GM12878 (cell line): Measurements from ENCODE around the gene TMEM25. TPM values are rescaled to one million over a fixed set of nuclear protein-coding genes. Genes with fewer than 3 reads are reported as not detected.
A peak's percentile ranks its signal among the peaks of the same experiment; 100 is the strongest.

ENCODE experiments used
- BHLHE40 ChIP-seq, 2 experiments: fragments of 450-650 bp in 1 of 2; IDR thresholded peaks; 2 replicates each; pipeline ENCODE4 v1.6.1; 2011 to 2017; ENCODE audit warnings: low read depth in 2 of 2, borderline replicate concordance in 1 of 2, improper control_type of control experiment in 1 of 2, low read length in 1 of 2, mild to moderate bottlenecking in 1 of 2
- ESRRA ChIP-seq: IDR thresholded peaks from 2 replicates; pipeline ENCODE4 v1.6.1; 2012; ENCODE audit warnings: mild to moderate bottlenecking, low read length, improper control_type of control experiment
- KAT2A ChIP-seq: conservative IDR thresholded peaks from 2 replicates; pipeline ENCODE4 v1.6.1; 2011; ENCODE audit warnings: low read depth, low read length; ENCODE audit not compliant: control insufficient read depth
- NBN ChIP-seq: fragments of 450-650 bp; IDR thresholded peaks from 2 replicates; pipeline ENCODE4 v1.6.1; 2016
- POU2F2 ChIP-seq: IDR thresholded peaks from 3 replicates; pipeline ENCODE4 v1.6.1; 2011; ENCODE audit warnings: low read depth, mild to moderate bottlenecking, low read length, borderline replicate concordance
- YBX1 ChIP-seq: fragments of 450-650 bp; IDR thresholded peaks from 2 replicates; pipeline ENCODE4 v1.6.1; 2016; ENCODE audit warnings: antibody characterized with exemption
- YY1 ChIP-seq: IDR thresholded peaks from 2 replicates; pipeline ENCODE4 v1.6.1; 2011; ENCODE audit warnings: low read depth, mild to moderate bottlenecking, low read length
- ZNF217 ChIP-seq: fragments of 450-650 bp; IDR thresholded peaks from 2 replicates; pipeline ENCODE4 v1.6.1; 2017; ENCODE audit warnings: antibody characterized with exemption, mild to moderate bottlenecking
- polyA plus RNA-seq, 11 experiments: library from polyadenylated mRNA; depleted of rRNA in 4 of 11; unstranded in 6 of 11; stranded (reverse) in 5 of 11; fragments of >200 nt; fragmentation: Nextera tagmentation in 4 of 11; fragmentation: Illumina TruSeq in 1 of 11; extraction: Ambion mirVana in 4 of 11; extraction: Trizol in 1 of 11; gene quantifications; 1 replicate in 1 of 11; 2 replicates in 10 of 11; pipeline versions ENCODE4 v1.2.1 to v1.2.3, GENCODE V29; 2011 to 2016; ENCODE audit warnings: inconsistent platforms in 2 of 11, missing spikeins in 2 of 11, low read depth in 1 of 11
- total RNA-seq, 4 experiments: library from RNA; depleted of rRNA in 3 of 4; stranded (reverse); fragments of >200 nt in 3 of 4; fragmentation: Illumina TruSeq in 1 of 4; extraction: Trizol in 1 of 4; gene quantifications; 2 replicates each; pipeline versions ENCODE4 v1.2.1 to v1.2.3, GENCODE V29; 2013 to 2021
- TF ChIP-seq, protein P1 (sequence below): IDR thresholded peaks from 2 replicates; pipeline ENCODE4 v1.6.1; 2012; ENCODE audit warnings: improper control_type of control experiment, low read depth, low read length; ENCODE audit not compliant: insufficient replicate concordance

The TMEM25 gene
- total and polyA plus RNA-seq, 10 of the 15 experiments (the other 5 are each of a cell fraction or from before 2014, with no cell fraction given), result 1.4 to 13.9 (median 7.8) TPM

DNA sequence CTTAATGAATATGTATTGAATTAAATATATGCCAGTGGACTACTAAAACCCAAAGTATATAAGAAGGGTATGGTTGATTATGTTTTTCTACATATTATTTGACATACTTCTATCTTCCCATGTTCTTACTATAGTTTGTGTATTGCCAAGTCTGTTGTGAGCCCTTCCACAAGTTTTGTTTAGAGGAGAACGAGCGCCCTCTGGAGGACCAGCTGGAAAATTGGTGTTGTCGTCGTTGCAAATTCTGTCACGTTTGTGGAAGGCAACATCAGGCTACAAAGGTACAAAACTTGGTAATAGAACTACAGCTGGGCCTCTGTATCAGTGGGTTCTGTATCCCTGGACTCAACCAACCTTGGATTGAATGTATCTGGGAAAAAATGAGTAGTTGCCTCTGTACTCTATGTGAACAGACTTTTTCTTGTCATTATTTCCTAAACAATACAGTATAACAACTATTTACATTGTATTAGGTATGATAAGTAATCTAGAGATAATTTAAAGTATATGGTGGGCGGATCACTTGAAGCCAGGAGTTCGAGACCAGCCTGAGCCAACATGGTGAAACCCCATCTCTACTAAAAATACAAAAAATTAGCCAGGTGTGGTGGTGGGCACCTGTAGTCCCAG lies 42.4 kb upstream of the TMEM25 start (continued):
- TF ChIP-seq BHLHE40 (IDR thresholded peaks at IDR 0.05; ENCODE audit: borderline replicate concordance in 1 of 2, low read depth in 2 of 2, low read length in 1 of 2), result peak; percentile 65 to 76; a peak in 3 of 4 replicates
- TF ChIP-seq NBN, result no peak
- TF ChIP-seq YBX1, result no peak
- TF ChIP-seq, protein P1, sequence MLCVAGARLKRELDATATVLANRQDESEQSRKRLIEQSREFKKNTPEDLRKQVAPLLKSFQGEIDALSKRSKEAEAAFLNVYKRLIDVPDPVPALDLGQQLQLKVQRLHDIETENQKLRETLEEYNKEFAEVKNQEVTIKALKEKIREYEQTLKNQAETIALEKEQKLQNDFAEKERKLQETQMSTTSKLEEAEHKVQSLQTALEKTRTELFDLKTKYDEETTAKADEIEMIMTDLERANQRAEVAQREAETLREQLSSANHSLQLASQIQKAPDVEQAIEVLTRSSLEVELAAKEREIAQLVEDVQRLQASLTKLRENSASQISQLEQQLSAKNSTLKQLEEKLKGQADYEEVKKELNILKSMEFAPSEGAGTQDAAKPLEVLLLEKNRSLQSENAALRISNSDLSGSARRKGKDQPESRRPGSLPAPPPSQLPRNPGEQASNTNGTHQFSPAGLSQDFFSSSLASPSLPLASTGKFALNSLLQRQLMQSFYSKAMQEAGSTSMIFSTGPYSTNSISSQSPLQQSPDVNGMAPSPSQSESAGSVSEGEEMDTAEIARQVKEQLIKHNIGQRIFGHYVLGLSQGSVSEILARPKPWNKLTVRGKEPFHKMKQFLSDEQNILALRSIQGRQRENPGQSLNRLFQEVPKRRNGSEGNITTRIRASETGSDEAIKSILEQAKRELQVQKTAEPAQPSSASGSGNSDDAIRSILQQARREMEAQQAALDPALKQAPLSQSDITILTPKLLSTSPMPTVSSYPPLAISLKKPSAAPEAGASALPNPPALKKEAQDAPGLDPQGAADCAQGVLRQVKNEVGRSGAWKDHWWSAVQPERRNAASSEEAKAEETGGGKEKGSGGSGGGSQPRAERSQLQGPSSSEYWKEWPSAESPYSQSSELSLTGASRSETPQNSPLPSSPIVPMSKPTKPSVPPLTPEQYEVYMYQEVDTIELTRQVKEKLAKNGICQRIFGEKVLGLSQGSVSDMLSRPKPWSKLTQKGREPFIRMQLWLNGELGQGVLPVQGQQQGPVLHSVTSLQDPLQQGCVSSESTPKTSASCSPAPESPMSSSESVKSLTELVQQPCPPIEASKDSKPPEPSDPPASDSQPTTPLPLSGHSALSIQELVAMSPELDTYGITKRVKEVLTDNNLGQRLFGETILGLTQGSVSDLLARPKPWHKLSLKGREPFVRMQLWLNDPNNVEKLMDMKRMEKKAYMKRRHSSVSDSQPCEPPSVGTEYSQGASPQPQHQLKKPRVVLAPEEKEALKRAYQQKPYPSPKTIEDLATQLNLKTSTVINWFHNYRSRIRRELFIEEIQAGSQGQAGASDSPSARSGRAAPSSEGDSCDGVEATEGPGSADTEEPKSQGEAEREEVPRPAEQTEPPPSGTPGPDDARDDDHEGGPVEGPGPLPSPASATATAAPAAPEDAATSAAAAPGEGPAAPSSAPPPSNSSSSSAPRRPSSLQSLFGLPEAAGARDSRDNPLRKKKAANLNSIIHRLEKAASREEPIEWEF, result no peak
- TF ChIP-seq ESRRA, result no peak
- 0 out of 3 replicates have a peak, but pooled peaks have one; percentile 34 for TF ChIP-seq POU2F2
- no peak for TF ChIP-seq ZNF217
- no peak for TF ChIP-seq KAT2A
- 0 out of 2 replicates have a peak, but pooled peaks have one; percentile 28 for TF ChIP-seq YY1
